Right atrium auricular region (tissue), 2 donors: ENCODE data around the gene MORN1. TPM values are rescaled to one million over a fixed set of nuclear protein-coding genes. Genes with fewer than 3 reads are reported as not detected.
"Not testable (repeated sequence)": the region's sequence is repeated elsewhere in the genome, so short reads cannot be mapped to it uniquely, and the experiment has no call there.

Source experiments
- DNase-seq: peaks from one replicate; pipeline ENCODE4 v3.0.0-alpha.2; 2019; ENCODE audit warnings: low spot score
- H3K27ac ChIP-seq, 2 donors: fragments of 200-600 bp; sonication (generic); 1 replicate in 1 of 2; 2 replicates in 1 of 2; pipeline ENCODE4 v1.5.1; 2016 to 2019
- H3K27me3 ChIP-seq, 2 donors: fragments of 200-600 bp; sonication (generic); one replicate each; pipeline versions ENCODE4 v1.5.1 to v1.6.0; 2017 to 2019
- H3K36me3 ChIP-seq: fragments of 200-600 bp; sonication (generic); one replicate; pipeline ENCODE4 v1.5.1; 2016
- H3K4me1 ChIP-seq, 2 donors: fragments of 200-600 bp; sonication (generic); one replicate each; pipeline versions ENCODE4 v1.5.1 to v1.6.0; 2017 to 2019
- H3K4me3 ChIP-seq, 2 donors: fragments of 200-600 bp; sonication (generic); 1 replicate in 1 of 2; 2 replicates in 1 of 2; pipeline ENCODE4 v1.5.1; 2017 to 2019; ENCODE audit warnings: mild to moderate bottlenecking in 1 of 2, moderate library complexity in 1 of 2
- H3K9me3 ChIP-seq, 2 donors: fragments of 200-600 bp; sonication (generic); one replicate each; pipeline ENCODE4 v1.5.1; 2019
- total RNA-seq, 2 donors: library from RNA; depleted of rRNA; stranded (reverse); fragments of >200 nt; gene quantifications; one replicate each; pipeline ENCODE4 v1.1.0, GENCODE V29; 2016
- TF ChIP-seq, protein P1 (sequence below), 2 donors: fragments of 200-600 bp; sonication (generic); IDR thresholded peaks; one replicate each; pipeline ENCODE4 v1.5.1; 2019; ENCODE audit warnings: antibody characterized with exemption in 2 of 2

MORN1 gene
- total RNA-seq, 2 donors from 2014 or later = 2.2 to 3.8 TPM

DNA sequence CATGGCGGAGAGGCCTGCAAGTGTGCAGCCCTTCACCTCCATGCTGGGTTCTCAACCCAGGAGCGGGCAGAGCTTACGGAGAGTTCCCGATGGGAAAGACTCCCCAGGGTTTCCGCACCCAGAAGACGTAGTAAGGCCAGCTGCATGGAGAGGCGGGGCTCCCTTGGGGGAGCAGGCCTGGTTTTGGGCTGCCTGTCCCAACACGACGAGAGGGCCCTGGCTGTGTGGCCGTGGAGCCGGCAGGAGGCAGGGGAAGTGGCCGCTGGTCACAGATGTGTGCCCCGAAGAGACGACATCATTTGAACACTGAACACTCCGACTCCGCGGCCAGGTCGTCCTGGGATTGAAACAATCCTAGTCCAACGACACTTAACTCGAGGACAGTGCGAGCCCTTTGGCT is 57.0 kb downstream of the MORN1 start:
- Histone ChIP-seq H3K4me1 (peaks cover 0 to 15% of the 10 kb centered on the region in 2 donors), H3K27me3 (no peaks in the 10 kb centered on the region), H3K4me3 (no peak overlapping the region), H3K36me3 (no peaks in the 10 kb centered on the region), H3K9me3 (no peaks in the 10 kb centered on the region), H3K27ac (no peak overlapping the region)
- no peak for DNase-seq
- TF ChIP-seq, protein P1, sequence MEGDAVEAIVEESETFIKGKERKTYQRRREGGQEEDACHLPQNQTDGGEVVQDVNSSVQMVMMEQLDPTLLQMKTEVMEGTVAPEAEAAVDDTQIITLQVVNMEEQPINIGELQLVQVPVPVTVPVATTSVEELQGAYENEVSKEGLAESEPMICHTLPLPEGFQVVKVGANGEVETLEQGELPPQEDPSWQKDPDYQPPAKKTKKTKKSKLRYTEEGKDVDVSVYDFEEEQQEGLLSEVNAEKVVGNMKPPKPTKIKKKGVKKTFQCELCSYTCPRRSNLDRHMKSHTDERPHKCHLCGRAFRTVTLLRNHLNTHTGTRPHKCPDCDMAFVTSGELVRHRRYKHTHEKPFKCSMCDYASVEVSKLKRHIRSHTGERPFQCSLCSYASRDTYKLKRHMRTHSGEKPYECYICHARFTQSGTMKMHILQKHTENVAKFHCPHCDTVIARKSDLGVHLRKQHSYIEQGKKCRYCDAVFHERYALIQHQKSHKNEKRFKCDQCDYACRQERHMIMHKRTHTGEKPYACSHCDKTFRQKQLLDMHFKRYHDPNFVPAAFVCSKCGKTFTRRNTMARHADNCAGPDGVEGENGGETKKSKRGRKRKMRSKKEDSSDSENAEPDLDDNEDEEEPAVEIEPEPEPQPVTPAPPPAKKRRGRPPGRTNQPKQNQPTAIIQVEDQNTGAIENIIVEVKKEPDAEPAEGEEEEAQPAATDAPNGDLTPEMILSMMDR (IDR thresholded peaks at IDR 0.05) = no peak

GRCh38 chr1:2331580-2331979 is 59.8 kb downstream of the MORN1 start:
- not testable (repeated sequence) for H3K27me3 ChIP-seq, H3K9me3 ChIP-seq, H3K4me3 ChIP-seq, H3K36me3 ChIP-seq, DNase-seq
- Histone ChIP-seq H3K27ac (peak overlapping the region in 1 of 2 donors; percentile 58), H3K4me1 (peaks cover 0 to 15% of the 10 kb centered on the region in 2 donors)

GRCh38 chr1:2331200-2331544 is 60.2 kb downstream of the MORN1 start:
- H3K27me3 ChIP-seq = no peaks in the 10 kb centered on the region
- no peaks in the 10 kb centered on the region for H3K36me3 ChIP-seq
- peaks cover 0 to 15% of the 10 kb centered on the region in 2 donors for H3K4me1 ChIP-seq
- no peaks in the 10 kb centered on the region for H3K9me3 ChIP-seq
- DNase-seq = no peak
- TF ChIP-seq, protein P1 (IDR thresholded peaks at IDR 0.05) = no peak
- H3K4me3 ChIP-seq = no peak overlapping the region
- peak overlapping the region; percentile 58 for H3K27ac ChIP-seq

DNA sequence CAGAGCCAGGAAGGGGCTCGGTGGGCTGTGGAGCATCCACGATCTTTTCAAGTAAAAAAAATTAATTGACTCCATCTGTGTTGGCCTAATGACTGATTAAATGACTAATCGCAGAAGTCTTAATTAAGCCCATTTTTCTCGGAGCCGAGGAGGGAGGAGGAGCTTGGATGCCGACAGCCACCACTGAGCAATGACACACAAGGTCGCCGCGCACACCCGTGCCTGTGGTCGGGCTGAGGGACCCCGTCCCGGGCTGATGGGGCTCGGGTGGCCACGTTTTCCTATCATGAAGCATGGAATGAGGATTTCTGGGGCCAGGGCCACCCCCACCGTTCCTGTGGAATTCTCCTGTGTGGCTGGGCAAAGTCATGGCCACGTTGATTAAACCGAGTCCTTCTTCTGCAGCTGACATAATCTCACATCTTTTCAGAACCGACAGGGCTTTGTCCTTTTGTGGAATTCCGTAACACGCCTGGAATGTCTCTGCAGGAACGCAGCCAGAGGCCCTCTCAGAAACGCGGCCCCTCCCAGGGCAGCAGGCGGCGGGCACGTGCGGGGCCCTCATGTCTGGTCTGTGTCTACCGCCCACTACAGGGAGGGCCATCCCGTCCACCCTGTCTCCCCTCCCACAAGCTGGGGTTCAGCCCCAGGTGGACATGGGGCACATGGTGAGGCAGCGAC is 60.7 kb downstream of the MORN1 start:
- peak overlapping the region; percentile 58 for H3K27ac ChIP-seq
- TF ChIP-seq, protein P1 (IDR thresholded peaks at IDR 0.05) = peak in 1 of 2 donors; percentile 15

DNA sequence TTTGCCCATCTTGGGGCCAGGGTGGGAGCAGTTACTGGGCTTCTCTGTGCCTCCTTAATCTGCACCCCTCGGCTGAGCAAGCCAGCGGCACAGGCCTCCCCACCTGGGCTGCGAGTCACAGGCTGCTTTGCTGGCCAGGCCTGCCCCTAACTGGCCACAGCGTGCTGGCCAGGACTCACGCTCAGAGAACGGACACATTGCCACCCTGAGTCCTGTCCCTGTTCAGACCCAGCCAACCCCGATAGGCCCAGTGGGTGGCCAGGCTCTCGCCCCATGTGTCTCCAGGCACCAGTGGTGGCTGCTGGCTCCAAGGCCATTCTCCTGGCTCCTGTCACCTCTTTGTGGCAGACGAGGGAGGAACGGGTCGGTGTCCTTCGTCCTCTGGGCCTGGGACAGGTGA is 61.3 kb downstream of the MORN1 start:
- Histone ChIP-seq H3K27me3 (no peaks in the 10 kb centered on the region), H3K9me3 (no peaks in the 10 kb centered on the region), H3K27ac (peak overlapping the region in 1 of 2 donors; percentile 58), H3K36me3 (no peaks in the 10 kb centered on the region), H3K4me3 (no peak overlapping the region), H3K4me1 (peaks cover 0 to 15% of the 10 kb centered on the region in 2 donors)
- no peak for DNase-seq
- TF ChIP-seq, protein P1 (IDR thresholded peaks at IDR 0.05) = no peak

More for the DNA sequence above, 60.7 kb downstream of the MORN1 start:
- Histone ChIP-seq H3K4me1 (peaks cover 0 to 15% of the 10 kb centered on the region in 2 donors), H3K27me3 (no peaks in the 10 kb centered on the region), H3K36me3 (no peaks in the 10 kb centered on the region), H3K4me3 (no peak overlapping the region), H3K9me3 (no peaks in the 10 kb centered on the region)
- DNase-seq = peak; percentile 85

DNA sequence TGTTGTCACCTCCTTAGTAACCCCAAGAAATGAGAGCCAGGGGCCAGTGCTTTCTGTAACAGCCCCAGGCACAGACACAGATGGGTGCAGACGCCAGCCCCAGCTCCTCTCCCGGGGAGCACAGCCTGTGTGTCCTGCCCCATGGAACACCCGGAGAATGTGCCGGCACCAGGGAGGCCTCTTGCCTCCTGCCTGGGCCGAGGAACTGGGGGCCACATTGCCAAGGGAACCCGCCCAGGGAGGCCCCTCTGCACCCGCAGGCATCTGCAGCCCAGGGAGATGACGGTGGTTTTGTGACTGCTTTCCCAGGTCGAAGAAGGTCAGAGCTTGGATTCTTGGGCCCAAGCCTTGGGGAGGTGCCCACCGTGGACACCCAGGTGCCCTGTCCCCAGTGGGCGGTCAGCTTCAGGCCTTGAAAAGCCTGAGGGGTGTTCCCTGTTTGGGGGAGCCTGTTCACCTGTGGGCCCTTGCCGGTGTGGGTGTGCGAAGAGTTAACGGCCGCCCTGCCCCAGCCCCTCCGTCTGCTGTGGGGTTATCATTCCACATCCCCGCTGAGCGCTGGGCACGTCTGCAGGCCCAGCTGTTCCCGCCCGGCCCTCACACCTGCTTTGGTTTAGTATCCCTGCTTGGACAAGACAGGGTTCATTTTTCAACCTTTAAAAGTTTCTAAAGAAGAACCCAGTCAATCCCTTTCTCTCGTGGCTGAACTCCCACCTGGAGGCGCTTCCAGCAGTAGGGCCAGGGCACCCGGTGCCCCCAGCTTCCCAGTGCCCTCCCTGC is 62.5 kb downstream of the MORN1 start:
- Histone ChIP-seq H3K4me1 (peaks cover 0 to 15% of the 10 kb centered on the region in 2 donors), H3K9me3 (no peaks in the 10 kb centered on the region), H3K4me3 (no peak overlapping the region), H3K27me3 (no peaks in the 10 kb centered on the region), H3K27ac (no peak overlapping the region), H3K36me3 (no peaks in the 10 kb centered on the region)
- DNase-seq = no peak
- TF ChIP-seq, protein P1 (IDR thresholded peaks at IDR 0.05) = no peak
